GM12878 (cell line): ENCODE results near the gene CD9. TPM values are rescaled to one million over a fixed set of nuclear protein-coding genes. Genes with fewer than 3 reads are reported as not detected.

Experiments used
- ATAC-seq: fragments of 200-7000 bp; cut with Tn5 transposase; 3 replicates; pipeline ENCODE4 v1.9.1; 2020; ENCODE audit warnings: mild to moderate bottlenecking, moderate library complexity
- BruUV-seq: library from RNA; stranded (reverse); fragments of 400-500 nt; replicated peaks from 2 replicates; lab custom pipeline; 2021; lab: Mats Ljungman, UMichigan
- CTCF ChIA-PET: fragments of 300-600 bp; sonication (Branson Sonifier 250); formaldehyde crosslinking; extraction: SDS; loops from one replicate; lab custom pipeline; 2021; ENCODE audit warnings: inconsistent platforms; lab: Yijun Ruan, JAX
- POLR2A ChIA-PET: fragments of 350-600 bp; formaldehyde crosslinking; extraction: SDS; loops from one replicate; lab custom pipeline; 2021; ENCODE audit warnings: inconsistent platforms; lab: Charles Lee
- RAD21 ChIA-PET: fragments of 300-600 bp; sonication (Branson Sonifier 250); formaldehyde crosslinking; loops from one replicate; lab custom pipeline; 2023; ENCODE audit warnings: antibody characterized with exemption; ENCODE audit not compliant: unreplicated experiment; lab: Charles Lee
- SMC1A ChIA-PET: fragments of 300-600 bp; sonication (Branson Sonifier 250); formaldehyde crosslinking; loops from one replicate; lab custom pipeline; 2023; ENCODE audit not compliant: unreplicated experiment, uncharacterized antibody; lab: Charles Lee
- DNase-seq: peaks from one replicate; pipeline ENCODE4 v3.0.0-alpha.2; 2011; ENCODE audit warnings: low read depth, low spot score
- FAIRE-seq: peaks from 3 replicates; lab custom pipeline; 2011; peaks lifted over from hg19 to GRCh38; lab: Jason Lieb, UNC
- H2AFZ ChIP-seq: 2 replicates; pipeline ENCODE4 v1.6.0; 2011; ENCODE audit warnings: low read depth, low read length, control low read depth; ENCODE audit not compliant: control insufficient read depth
- H3K27ac ChIP-seq: 2 replicates; pipeline ENCODE4 v1.5.1; 2011; ENCODE audit warnings: control low read depth; ENCODE audit not compliant: control insufficient read depth, insufficient read depth
- H3K27me3 ChIP-seq, 2 experiments: replicated peaks in 1 of 2; 2 replicates each; pipeline versions ENCODE4 v1.6.0 to v1.6.1; 2011; ENCODE audit warnings: low read length in 1 of 2; ENCODE audit not compliant: control insufficient read depth in 2 of 2, insufficient read depth in 2 of 2
- H3K36me3 ChIP-seq, 2 experiments: 2 replicates each; pipeline ENCODE4 v1.5.1; 2011; ENCODE audit warnings: low read length in 1 of 2; ENCODE audit not compliant: control insufficient read depth in 2 of 2, insufficient read depth in 2 of 2
- H3K4me1 ChIP-seq: 2 replicates; pipeline ENCODE4 v1.6.1; 2011; ENCODE audit warnings: mild to moderate bottlenecking, low read length, moderate library complexity, mixed read lengths; ENCODE audit not compliant: control insufficient read depth, insufficient read depth
- H3K4me2 ChIP-seq: 2 replicates; pipeline ENCODE4 v1.6.0; 2011; ENCODE audit warnings: control low read depth; ENCODE audit not compliant: control insufficient read depth, insufficient read depth
- H3K4me3 ChIP-seq: fragments of 200-600 bp; sonication (generic); 2 replicates; pipeline ENCODE4 v1.5.1; 2016
- H3K79me2 ChIP-seq: 2 replicates; pipeline ENCODE4 v1.6.0; 2011; ENCODE audit warnings: low read length; ENCODE audit not compliant: control insufficient read depth, insufficient read depth
- H3K9ac ChIP-seq: 2 replicates; pipeline ENCODE4 v1.8.0; 2011; ENCODE audit warnings: low read length, control low read depth, mixed read lengths; ENCODE audit not compliant: control insufficient read depth, insufficient read depth
- H3K9me3 ChIP-seq: replicated peaks from 3 replicates; pipeline ENCODE4 v1.5.1; 2011; ENCODE audit warnings: mild to moderate bottlenecking, low read length; ENCODE audit not compliant: control insufficient read depth, insufficient read depth
- H4K20me1 ChIP-seq: 2 replicates; pipeline ENCODE4 v1.6.0; 2011; ENCODE audit not compliant: control insufficient read depth, insufficient read depth
- BMI1 ChIP-seq: fragments of 450-650 bp; IDR thresholded peaks from 2 replicates; pipeline ENCODE4 v1.6.1; 2016; ENCODE audit warnings: mild to moderate bottlenecking, moderate library complexity, borderline replicate concordance
- IKZF1 ChIP-seq: fragments of 450-650 bp; conservative IDR thresholded peaks from 2 replicates; pipeline ENCODE4 v1.6.1; 2017; ENCODE audit warnings: antibody characterized with exemption, mild to moderate bottlenecking
- LARP7 ChIP-seq: fragments of 450-650 bp; IDR thresholded peaks from 2 replicates; pipeline ENCODE4 v1.6.1; 2017; ENCODE audit warnings: mild to moderate bottlenecking
- NR2C2 ChIP-seq: IDR thresholded peaks from 2 replicates; pipeline ENCODE4 v1.6.1; 2011; ENCODE audit warnings: borderline replicate concordance, low read depth; ENCODE audit not compliant: control insufficient read depth, insufficient read length
- POLR2AphosphoS2 ChIP-seq: IDR thresholded peaks from 2 replicates; pipeline ENCODE4 v1.6.1; 2011; ENCODE audit warnings: low read depth, mild to moderate bottlenecking, low read length, improper control_type of control experiment, moderate library complexity
- POU2F2 ChIP-seq: IDR thresholded peaks from 3 replicates; pipeline ENCODE4 v1.6.1; 2011; ENCODE audit warnings: low read depth, mild to moderate bottlenecking, low read length, borderline replicate concordance
- SUZ12 ChIP-seq: fragments of 200-600 bp; sonication (generic); IDR thresholded peaks from one replicate; pipeline ENCODE4 v1.6.1; 2018; ENCODE audit warnings: antibody characterized with exemption, mild to moderate bottlenecking; ENCODE audit not compliant: unreplicated experiment
- TCF7 ChIP-seq: IDR thresholded peaks from 2 replicates; pipeline ENCODE4 v1.6.1; 2014; ENCODE audit warnings: antibody characterized with exemption, borderline replicate concordance
- ZNF217 ChIP-seq: fragments of 450-650 bp; IDR thresholded peaks from 2 replicates; pipeline ENCODE4 v1.6.1; 2017; ENCODE audit warnings: antibody characterized with exemption, mild to moderate bottlenecking
- WGBS: methylation state at CpG from one replicate; pipeline ENCODE4 v1.1.6; 2016; ENCODE audit warnings: low lambda C conversion rate; ENCODE audit not compliant: insufficient replicate concordance, insufficient coverage; ENCODE audit errors: missing lambda C conversion rate; 5-methylcytosine and 5-hydroxymethylcytosine counted together
- in situ Hi-C: fragments of 300-500 bp; cut with MboI; formaldehyde crosslinking; loops from 9 replicates; pipeline ENCODE4 v1.14.3; 2018; ENCODE audit warnings: mixed read lengths
- intact Hi-C: fragments of 100-400 bp; cut with micrococcal nuclease; formaldehyde crosslinking; loops from one replicate; pipeline ENCODE4 v1.14.2; 2022; ENCODE audit not compliant: unreplicated experiment
- polyA plus RNA-seq, 11 experiments: library from polyadenylated mRNA; depleted of rRNA in 4 of 11; unstranded in 6 of 11; stranded (reverse) in 5 of 11; fragments of >200 nt; fragmentation: Nextera tagmentation in 4 of 11; fragmentation: Illumina TruSeq in 1 of 11; extraction: Ambion mirVana in 4 of 11; extraction: Trizol in 1 of 11; gene quantifications; 1 replicate in 1 of 11; 2 replicates in 10 of 11; pipeline versions ENCODE4 v1.2.1 to v1.2.3, GENCODE V29; 2011 to 2016; ENCODE audit warnings: inconsistent platforms in 2 of 11, missing spikeins in 2 of 11, low read depth in 1 of 11
- total RNA-seq, 4 experiments: library from RNA; depleted of rRNA in 3 of 4; stranded (reverse); fragments of >200 nt in 3 of 4; fragmentation: Illumina TruSeq in 1 of 4; extraction: Trizol in 1 of 4; gene quantifications; 2 replicates each; pipeline versions ENCODE4 v1.2.1 to v1.2.3, GENCODE V29; 2013 to 2021
- TF ChIP-seq, protein P1 (sequence below): IDR thresholded peaks from 2 replicates; pipeline ENCODE4 v1.6.1; 2011; ENCODE audit warnings: borderline replicate concordance, low read depth, mild to moderate bottlenecking, moderate library complexity, low read length; ENCODE audit not compliant: insufficient read depth, poor library complexity, severe bottlenecking
- TF ChIP-seq, protein P2 (sequence below): fragments of 450-650 bp; IDR thresholded peaks from 2 replicates; pipeline ENCODE4 v1.6.1; 2016; ENCODE audit warnings: mild to moderate bottlenecking
- TF ChIP-seq, protein P3 (sequence below): fragments of 450-650 bp; IDR thresholded peaks from 2 replicates; pipeline ENCODE4 v1.6.1; 2017; ENCODE audit warnings: mild to moderate bottlenecking, low read depth, inconsistent platforms; ENCODE audit not compliant: poor library complexity, severe bottlenecking

CD9 gene
- total and polyA plus RNA-seq, 10 of the 15 experiments (the other 5 are each of a cell fraction or from before 2014, with no cell fraction given): 4.8 to 29.9 (median 9.7) TPM

DNA sequence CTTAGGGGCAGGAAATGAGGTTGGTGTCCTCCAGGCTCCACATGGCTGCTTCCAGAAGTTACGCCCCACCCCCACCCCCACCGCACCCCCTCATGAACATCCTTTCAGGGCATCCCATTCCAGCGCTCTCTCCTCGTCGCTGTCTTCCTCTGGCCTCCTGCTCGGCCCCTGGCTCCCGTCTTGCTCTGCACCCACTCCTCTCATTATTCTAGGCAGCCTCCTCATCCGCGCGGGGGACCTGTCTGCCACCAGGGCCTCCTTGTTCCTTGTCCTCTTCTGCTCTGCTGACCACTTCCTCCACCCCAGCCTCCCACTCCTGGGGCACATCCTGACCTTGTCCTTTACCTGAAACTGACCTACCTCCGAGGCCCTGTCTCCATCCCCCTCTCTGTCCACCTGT is 80.5 kb downstream of the CD9 start (continued):
- TF ChIP-seq POU2F2 (no peak), BMI1 (no peak), POLR2AphosphoS2 (no peak), LARP7 (no peak), IKZF1 (no peak), NR2C2 (no peak)
- TF ChIP-seq, protein P1, sequence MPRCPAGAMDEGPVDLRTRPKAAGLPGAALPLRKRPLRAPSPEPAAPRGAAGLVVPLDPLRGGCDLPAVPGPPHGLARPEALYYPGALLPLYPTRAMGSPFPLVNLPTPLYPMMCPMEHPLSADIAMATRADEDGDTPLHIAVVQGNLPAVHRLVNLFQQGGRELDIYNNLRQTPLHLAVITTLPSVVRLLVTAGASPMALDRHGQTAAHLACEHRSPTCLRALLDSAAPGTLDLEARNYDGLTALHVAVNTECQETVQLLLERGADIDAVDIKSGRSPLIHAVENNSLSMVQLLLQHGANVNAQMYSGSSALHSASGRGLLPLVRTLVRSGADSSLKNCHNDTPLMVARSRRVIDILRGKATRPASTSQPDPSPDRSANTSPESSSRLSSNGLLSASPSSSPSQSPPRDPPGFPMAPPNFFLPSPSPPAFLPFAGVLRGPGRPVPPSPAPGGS: no peak

DNA sequence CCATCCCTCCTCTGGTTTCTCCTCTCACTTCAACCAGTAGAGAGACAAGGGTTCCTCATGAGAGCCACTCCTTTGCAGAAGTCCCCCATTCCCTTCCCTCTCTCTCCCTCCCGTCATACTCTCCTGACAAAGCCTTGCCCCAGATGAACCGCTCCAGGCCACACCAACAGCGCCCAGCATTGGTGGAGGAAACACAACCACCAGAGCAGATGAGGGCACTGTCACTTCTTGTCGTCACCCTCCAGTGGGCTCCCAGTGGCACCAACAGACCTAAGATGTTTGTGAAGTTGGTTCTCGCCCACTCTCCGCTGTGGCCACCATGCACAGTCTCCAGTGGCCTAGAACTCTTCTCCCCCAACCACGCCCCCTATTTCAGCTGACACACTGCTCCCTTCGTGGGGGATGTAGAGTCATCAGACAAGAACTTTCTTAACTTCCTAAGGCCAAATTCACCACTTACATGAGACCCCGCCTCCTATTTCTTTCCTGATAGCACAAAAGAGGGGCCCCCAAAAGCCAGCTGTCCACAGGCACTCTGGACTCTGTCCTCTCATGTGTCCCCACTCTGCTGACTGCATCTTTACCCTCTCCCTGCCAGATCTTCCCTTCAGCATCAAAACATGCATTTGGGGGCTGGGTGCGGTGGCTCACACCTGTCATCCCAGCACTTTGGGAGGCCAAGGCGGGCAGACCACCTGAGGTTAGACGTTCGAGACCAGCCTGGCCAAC is 81.0 kb downstream of the CD9 start:
- H4K20me1 ChIP-seq: no peaks in the 10 kb centered on the region
- TF ChIP-seq ZNF217 (no peak), SUZ12 (no peak), TCF7 (no peak)
- TF ChIP-seq, protein P2, sequence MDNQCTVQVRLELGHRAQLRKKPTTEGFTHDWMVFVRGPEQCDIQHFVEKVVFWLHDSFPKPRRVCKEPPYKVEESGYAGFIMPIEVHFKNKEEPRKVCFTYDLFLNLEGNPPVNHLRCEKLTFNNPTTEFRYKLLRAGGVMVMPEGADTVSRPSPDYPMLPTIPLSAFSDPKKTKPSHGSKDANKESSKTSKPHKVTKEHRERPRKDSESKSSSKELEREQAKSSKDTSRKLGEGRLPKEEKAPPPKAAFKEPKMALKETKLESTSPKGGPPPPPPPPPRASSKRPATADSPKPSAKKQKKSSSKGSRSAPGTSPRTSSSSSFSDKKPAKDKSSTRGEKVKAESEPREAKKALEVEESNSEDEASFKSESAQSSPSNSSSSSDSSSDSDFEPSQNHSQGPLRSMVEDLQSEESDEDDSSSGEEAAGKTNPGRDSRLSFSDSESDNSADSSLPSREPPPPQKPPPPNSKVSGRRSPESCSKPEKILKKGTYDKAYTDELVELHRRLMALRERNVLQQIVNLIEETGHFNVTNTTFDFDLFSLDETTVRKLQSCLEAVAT: no peak
- TF ChIP-seq, protein P3, sequence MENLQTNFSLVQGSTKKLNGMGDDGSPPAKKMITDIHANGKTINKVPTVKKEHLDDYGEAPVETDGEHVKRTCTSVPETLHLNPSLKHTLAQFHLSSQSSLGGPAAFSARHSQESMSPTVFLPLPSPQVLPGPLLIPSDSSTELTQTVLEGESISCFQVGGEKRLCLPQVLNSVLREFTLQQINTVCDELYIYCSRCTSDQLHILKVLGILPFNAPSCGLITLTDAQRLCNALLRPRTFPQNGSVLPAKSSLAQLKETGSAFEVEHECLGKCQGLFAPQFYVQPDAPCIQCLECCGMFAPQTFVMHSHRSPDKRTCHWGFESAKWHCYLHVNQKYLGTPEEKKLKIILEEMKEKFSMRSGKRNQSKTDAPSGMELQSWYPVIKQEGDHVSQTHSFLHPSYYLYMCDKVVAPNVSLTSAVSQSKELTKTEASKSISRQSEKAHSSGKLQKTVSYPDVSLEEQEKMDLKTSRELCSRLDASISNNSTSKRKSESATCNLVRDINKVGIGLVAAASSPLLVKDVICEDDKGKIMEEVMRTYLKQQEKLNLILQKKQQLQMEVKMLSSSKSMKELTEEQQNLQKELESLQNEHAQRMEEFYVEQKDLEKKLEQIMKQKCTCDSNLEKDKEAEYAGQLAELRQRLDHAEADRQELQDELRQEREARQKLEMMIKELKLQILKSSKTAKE: no peak

More for the DNA sequence above, 81.0 kb downstream of the CD9 start:
- Histone ChIP-seq H3K4me3 (no peak overlapping the region), H3K27ac (no peak overlapping the region), H3K4me2 (no peak overlapping the region), H3K36me3 (no peaks in the 10 kb centered on the region), H3K4me1 (peaks cover 7% of the 10 kb centered on the region; the same call in 1 of the 2 replicates), H3K9ac (no peak overlapping the region), H3K27me3 (no peaks in the 10 kb centered on the region; a peak in 1 of 4 replicates), H3K79me2 (no peaks in the 10 kb centered on the region), H3K9me3 (no peaks in the 10 kb centered on the region), H2AFZ (no peak overlapping the region)
- SMC1A ChIA-PET: interaction anchor here (10.3 kb wide), 1 partner anchor 85 kb away, joined by 107 read pairs; no protein-coding TSS in a partner anchor
- intact Hi-C loops: no loop called here
- CTCF ChIA-PET: interaction anchor here (0.9 to 8.0 kb wide), 4 partner anchors 85 to 214 kb away, joined by 3 to 147 read pairs (median 28); partner anchors contain the start of gene CD9
- FAIRE-seq (no peak), DNase-seq (no peak), ATAC-seq (no peak)
- in situ Hi-C loops: no loop called here
- POLR2A ChIA-PET: no interaction called here
- RAD21 ChIA-PET: interaction anchor here (2.0 kb wide), 1 partner anchor 293 kb away, joined by 4 read pairs; no protein-coding TSS in a partner anchor
- WGBS: 8% methylated on average over 13 of the region's 13 CpGs
- no TSS peak for BruUV-seq
